ENCODE measurements around the gene UBE3B.

UBE3B gene

GRCh38 chr12:109518820-109519665 is 41.6 kb downstream of the UBE3B start:
- peak overlapping the region; percentile 3 for H3K27ac ChIP-seq (ENCODE audit: low read length, poor library complexity, severe bottlenecking)
- no peaks in the 10 kb centered on the region for H3K9me3 ChIP-seq (ENCODE audit: control insufficient read depth, low read length)
- no peak overlapping the region for H2AFZ ChIP-seq (ENCODE audit: low read depth, low read length)
- H3K36me3 ChIP-seq (ENCODE audit: control insufficient read depth in 1 of 2, insufficient read depth in 2 of 2, low read depth in 1 of 2, low read length in 2 of 2) = peaks cover 66 to 85% of the 10 kb centered on the region in 2 experiments
- peak overlapping the region; percentile 91 for H2BK120ac ChIP-seq (ENCODE audit: low read depth, low read length)
- peaks cover 2% of the 10 kb centered on the region for H3K79me1 ChIP-seq (replicated peaks; ENCODE audit: low read length, poor library complexity, severe bottlenecking)
- no peak overlapping the region for H2BK15ac ChIP-seq (ENCODE audit: low read depth, poor library complexity, severe bottlenecking)
- no peaks in the 10 kb centered on the region for H3K27me3 ChIP-seq (ENCODE audit: control insufficient read depth in 1 of 2, insufficient read depth in 1 of 2, low read length in 2 of 2)
- no peak overlapping the region for H3K14ac ChIP-seq (ENCODE audit: low read length in 2 of 2)
- peak overlapping the region; percentile 66 for H4K8ac ChIP-seq (ENCODE audit: low read length)
- no peak overlapping the region for H3K23ac ChIP-seq (ENCODE audit: low read length in 2 of 2)
- H3K18ac ChIP-seq (ENCODE audit: low read depth in 1 of 2, low read length in 2 of 2) = peak overlapping the region; percentile 18 to 97
- peaks cover 1% of the 10 kb centered on the region for H3K4me1 ChIP-seq (ENCODE audit: control insufficient read depth, insufficient read depth, low read depth, low read length)
- H2AK5ac ChIP-seq (ENCODE audit: low read length, severe bottlenecking) = no peak overlapping the region
- H3K4me3 ChIP-seq (ENCODE audit: insufficient read depth in 1 of 2, low read depth in 1 of 2, low read length in 2 of 2) = no peak overlapping the region
- no peak overlapping the region for H4K91ac ChIP-seq (ENCODE audit: low read length)
- H3K4ac ChIP-seq (ENCODE audit: low read depth in 1 of 2, low read length in 2 of 2) = peak overlapping the region in 1 of 2 experiments; percentile 92
- peak overlapping the region; percentile 64 for H3K9ac ChIP-seq (ENCODE audit: low read length)
- DNase-seq = peak; percentile 96
- H2BK5ac ChIP-seq (ENCODE audit: low read depth, low read length, poor library complexity, severe bottlenecking) = no peak overlapping the region
- WGBS = 18% methylated on average over 10 of the region's 11 CpGs
- H3K4me2 ChIP-seq (ENCODE audit: low read length, poor library complexity, severe bottlenecking) = no peak overlapping the region
- H2BK12ac ChIP-seq (ENCODE audit: low read length in 2 of 2) = no peak overlapping the region

- H3K4ac ChIP-seq (ENCODE audit: low read depth in 1 of 2, low read length in 2 of 2) = peak overlapping the region; percentile 66 to 92
- no peak overlapping the region for H3K4me2 ChIP-seq (ENCODE audit: low read length, poor library complexity, severe bottlenecking)
- no peak overlapping the region for H2AK5ac ChIP-seq (ENCODE audit: low read length, severe bottlenecking)
- peaks cover 2% of the 10 kb centered on the region for H3K79me1 ChIP-seq (replicated peaks; ENCODE audit: low read length, poor library complexity, severe bottlenecking)
- H3K23ac ChIP-seq (ENCODE audit: low read length in 2 of 2) = peak overlapping the region in 1 of 2 experiments; percentile 95
- H3K27me3 ChIP-seq (ENCODE audit: control insufficient read depth in 1 of 2, insufficient read depth in 1 of 2, low read length in 2 of 2) = no peaks in the 10 kb centered on the region
- no peaks in the 10 kb centered on the region for H3K9me3 ChIP-seq (ENCODE audit: control insufficient read depth, low read length)
- H4K8ac ChIP-seq (ENCODE audit: low read length) = peak overlapping the region; percentile 86
- no peak overlapping the region for H2BK5ac ChIP-seq (ENCODE audit: low read depth, low read length, poor library complexity, severe bottlenecking)
- DNase-seq = no peak
- H3K27ac ChIP-seq (ENCODE audit: low read length, poor library complexity, severe bottlenecking) = no peak overlapping the region
- H3K4me3 ChIP-seq (ENCODE audit: insufficient read depth in 1 of 2, low read depth in 1 of 2, low read length in 2 of 2) = no peak overlapping the region
- H3K36me3 ChIP-seq (ENCODE audit: control insufficient read depth in 1 of 2, insufficient read depth in 2 of 2, low read depth in 1 of 2, low read length in 2 of 2) = peaks cover 67 to 85% of the 10 kb centered on the region in 2 experiments
- peak overlapping the region; percentile 69 for H2BK120ac ChIP-seq (ENCODE audit: low read depth, low read length)
- peak overlapping the region in 1 of 2 experiments; percentile 93 for H3K14ac ChIP-seq (ENCODE audit: low read length in 2 of 2)
- peak overlapping the region; percentile 98 to 100 for H2BK12ac ChIP-seq (ENCODE audit: low read length in 2 of 2)
- peak overlapping the region; percentile 73 for H2BK15ac ChIP-seq (ENCODE audit: low read depth, poor library complexity, severe bottlenecking)
- H3K18ac ChIP-seq (ENCODE audit: low read depth in 1 of 2, low read length in 2 of 2) = peak overlapping the region; percentile 95 to 97
- 96% methylated on average over 6 of the region's 6 CpGs for WGBS
- peak overlapping the region; percentile 64 for H3K9ac ChIP-seq (ENCODE audit: low read length)
- H3K4me1 ChIP-seq (ENCODE audit: control insufficient read depth, insufficient read depth, low read depth, low read length) = peaks cover 1% of the 10 kb centered on the region
- H4K91ac ChIP-seq (ENCODE audit: low read length) = peak overlapping the region; percentile 98
- H2AFZ ChIP-seq (ENCODE audit: low read depth, low read length) = peak overlapping the region; percentile 62
These were observed 42.4 kb downstream of the UBE3B start for GRCh38 chr12:109519787-109520186.

GRCh38 chr12:109521831-109522230 is 44.4 kb downstream of the UBE3B start:
- H4K8ac ChIP-seq (ENCODE audit: low read length) = no peak overlapping the region
- H2AFZ ChIP-seq (ENCODE audit: low read depth, low read length) = no peak overlapping the region
- H3K9ac ChIP-seq (ENCODE audit: low read length) = no peak overlapping the region
- no peak overlapping the region for H3K4me2 ChIP-seq (ENCODE audit: low read length, poor library complexity, severe bottlenecking)
- H2BK12ac ChIP-seq (ENCODE audit: low read length in 2 of 2) = no peak overlapping the region
- H3K36me3 ChIP-seq (ENCODE audit: control insufficient read depth in 1 of 2, insufficient read depth in 2 of 2, low read depth in 1 of 2, low read length in 2 of 2) = peaks cover 70 to 87% of the 10 kb centered on the region in 2 experiments
- H2AK5ac ChIP-seq (ENCODE audit: low read length, severe bottlenecking) = no peak overlapping the region
- H2BK15ac ChIP-seq (ENCODE audit: low read depth, poor library complexity, severe bottlenecking) = no peak overlapping the region
- no peak overlapping the region for H3K27ac ChIP-seq (ENCODE audit: low read length, poor library complexity, severe bottlenecking)
- H3K4me3 ChIP-seq (ENCODE audit: insufficient read depth in 1 of 2, low read depth in 1 of 2, low read length in 2 of 2) = no peak overlapping the region
- 90% methylated on average over 10 of the region's 10 CpGs for whole genome bisulfite sequencing
- H2BK5ac ChIP-seq (ENCODE audit: low read depth, low read length, poor library complexity, severe bottlenecking) = no peak overlapping the region
- H3K4me1 ChIP-seq (ENCODE audit: control insufficient read depth, insufficient read depth, low read depth, low read length) = peaks cover 1% of the 10 kb centered on the region
- H4K91ac ChIP-seq (ENCODE audit: low read length) = no peak overlapping the region
- no peak overlapping the region for H3K14ac ChIP-seq (ENCODE audit: low read length in 2 of 2)
- H3K18ac ChIP-seq (ENCODE audit: low read depth in 1 of 2, low read length in 2 of 2) = no peak overlapping the region
- no peaks in the 10 kb centered on the region for H3K27me3 ChIP-seq (ENCODE audit: control insufficient read depth in 1 of 2, insufficient read depth in 1 of 2, low read length in 2 of 2)
- no peak overlapping the region for H3K23ac ChIP-seq (ENCODE audit: low read length in 2 of 2)
- H3K4ac ChIP-seq (ENCODE audit: low read depth in 1 of 2, low read length in 2 of 2) = no peak overlapping the region
- H3K79me1 ChIP-seq (replicated peaks; ENCODE audit: low read length, poor library complexity, severe bottlenecking) = peaks cover 2% of the 10 kb centered on the region
- H2BK120ac ChIP-seq (ENCODE audit: low read depth, low read length) = no peak overlapping the region
- no peak for DNase-seq
- H3K9me3 ChIP-seq (ENCODE audit: control insufficient read depth, low read length) = no peaks in the 10 kb centered on the region

DNA sequence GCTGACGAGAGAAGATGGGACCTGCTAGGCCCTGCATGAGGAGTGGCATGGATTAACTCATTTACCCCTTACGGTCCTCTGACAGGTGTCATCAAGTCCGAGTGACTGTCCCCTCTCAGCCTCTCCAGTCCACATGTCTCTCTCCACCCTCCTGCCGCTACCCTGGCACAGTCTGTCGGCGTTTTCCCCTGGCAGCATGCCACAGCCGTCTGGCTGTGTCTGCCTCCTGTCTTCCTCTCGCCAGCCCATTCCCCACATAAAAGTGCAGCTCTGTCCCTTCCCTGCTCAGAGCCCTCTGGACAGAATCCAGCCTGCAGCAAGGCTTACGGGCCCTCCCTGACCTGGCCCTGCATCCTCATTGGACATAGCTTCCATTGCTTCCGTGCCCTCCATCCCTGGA is 45.6 kb downstream of the UBE3B start:
- Histone ChIP-seq H2BK5ac (ENCODE audit: low read depth, low read length, poor library complexity, severe bottlenecking) (no peak overlapping the region), H2BK15ac (ENCODE audit: low read depth, poor library complexity, severe bottlenecking) (no peak overlapping the region), H3K18ac (ENCODE audit: low read depth in 1 of 2, low read length in 2 of 2) (no peak overlapping the region), H4K91ac (ENCODE audit: low read length) (peak overlapping the region; percentile 46), H2BK120ac (ENCODE audit: low read depth, low read length) (no peak overlapping the region), H2BK12ac (ENCODE audit: low read length in 2 of 2) (no peak overlapping the region), H4K8ac (ENCODE audit: low read length) (peak overlapping the region; percentile 14), H2AFZ (ENCODE audit: low read depth, low read length) (no peak overlapping the region), H3K4me2 (ENCODE audit: low read length, poor library complexity, severe bottlenecking) (no peak overlapping the region), H3K9ac (ENCODE audit: low read length) (no peak overlapping the region), H3K4me1 (ENCODE audit: control insufficient read depth, insufficient read depth, low read depth, low read length) (peaks cover 1% of the 10 kb centered on the region), H3K79me1 (replicated peaks; ENCODE audit: low read length, poor library complexity, severe bottlenecking) (peaks cover 3% of the 10 kb centered on the region), H3K36me3 (ENCODE audit: control insufficient read depth in 1 of 2, insufficient read depth in 2 of 2, low read depth in 1 of 2, low read length in 2 of 2) (peaks cover 71 to 87% of the 10 kb centered on the region in 2 experiments), H3K9me3 (ENCODE audit: control insufficient read depth, low read length) (no peaks in the 10 kb centered on the region), H3K14ac (ENCODE audit: low read length in 2 of 2) (no peak overlapping the region), H2AK5ac (ENCODE audit: low read length, severe bottlenecking) (no peak overlapping the region), H3K27me3 (ENCODE audit: control insufficient read depth in 1 of 2, insufficient read depth in 1 of 2, low read length in 2 of 2) (no peaks in the 10 kb centered on the region), H3K4ac (ENCODE audit: low read depth in 1 of 2, low read length in 2 of 2) (no peak overlapping the region), H3K27ac (ENCODE audit: low read length, poor library complexity, severe bottlenecking) (no peak overlapping the region), H3K4me3 (ENCODE audit: insufficient read depth in 1 of 2, low read depth in 1 of 2, low read length in 2 of 2) (no peak overlapping the region), H3K23ac (ENCODE audit: low read length in 2 of 2) (no peak overlapping the region)
- no peak for DNase-seq
- WGBS = 92% methylated on average over 10 of the region's 10 CpGs

Measured in mesenchymal stem cell (in vitro differentiated cells and primary cell).